ENCODE measurements around the gene LRIG1. TPM values are rescaled to one million over a fixed set of nuclear protein-coding genes. Genes with fewer than 3 reads are reported as not detected.

The LRIG1 gene
- total and polyA plus RNA-seq, 9 of the 15 experiments (the other 6 are each of a cell fraction or from before 2014, with no cell fraction given): 0.05 to 0.38 (median 0.13) TPM; not detected in 3

GRCh38 chr3:66392966-66393332, 107.9 kb downstream of the LRIG1 start (continued):
- TF ChIP-seq ZNF512 (tag; IDR thresholded peaks at IDR 0.05) (no peak), ZFP91 (CRISPR knock-in tag; IDR thresholded peaks at IDR 0.05) (no peak), PTTG1 (tag; IDR thresholded peaks at IDR 0.05; ENCODE audit: low read depth) (no peak), ARID3A (IDR thresholded peaks at IDR 0.05; ENCODE audit: borderline replicate concordance, low read depth, low read length) (no peak), ZBTB40 (IDR thresholded peaks at IDR 0.05) (no peak), ZBTB40 (CRISPR knock-in tag; IDR thresholded peaks at IDR 0.05) (no peak)
